Renal cortex interstitium (tissue), 11 donors: ENCODE data around the gene CD63. TPM values are rescaled to one million over a fixed set of nuclear protein-coding genes. Genes with fewer than 3 reads are reported as not detected.
A peak's percentile ranks its signal among the peaks of the same experiment; 100 is the strongest.

Experiments used
- DNase-seq, 11 donors: peaks; one replicate each; pipeline ENCODE4 v3.0.0-alpha.2; 2013; ENCODE audit warnings: low read depth in 9 of 11, low spot score in 4 of 11; ENCODE audit errors: extremely low read depth in 1 of 11
- polyA plus RNA-seq, 3 donors: library from polyadenylated mRNA; unstranded; fragments of 120-200 nt; gene quantifications; one replicate each; pipeline ENCODE4 v1.2.1, GENCODE V29; 2013; ENCODE audit not compliant: insufficient read length in 3 of 3

Gene CD63
- polyA plus RNA-seq, 3 donors: 647 to 692 (median 648) TPM

DNA sequence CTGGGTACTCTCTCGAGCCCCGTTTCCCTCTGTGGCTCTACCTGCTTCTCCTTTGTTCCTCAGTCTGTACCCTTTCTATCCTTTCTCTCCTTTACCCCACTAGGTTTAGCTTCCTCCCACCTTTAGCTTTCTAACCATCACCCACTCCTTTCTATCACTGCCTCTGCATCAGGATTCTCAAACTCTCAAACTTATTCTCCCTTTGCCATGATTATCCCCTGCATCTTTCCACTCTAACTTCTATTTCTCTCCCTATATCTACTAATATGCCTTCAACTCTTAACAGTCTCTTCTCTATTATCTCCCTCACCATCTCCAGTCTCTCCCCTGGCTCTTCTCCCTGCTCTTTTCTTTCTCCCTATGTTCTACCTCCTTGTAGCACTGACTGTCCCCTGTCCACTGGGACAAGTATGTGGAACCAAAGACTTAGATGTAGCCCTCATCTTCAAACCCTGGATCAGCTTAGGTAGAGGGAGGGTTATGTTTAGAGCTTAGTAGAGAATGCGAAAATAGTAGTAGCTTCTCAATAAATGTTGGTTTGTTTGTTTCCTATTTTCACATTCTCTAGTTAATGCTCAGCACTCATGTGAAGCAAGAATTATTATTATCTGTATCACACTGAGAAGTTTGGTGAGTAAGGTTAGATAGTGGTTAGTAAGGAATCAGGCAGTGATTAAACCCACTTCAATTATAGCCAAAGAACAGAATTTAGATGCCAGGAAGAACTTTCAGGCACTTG, 17.5 kb upstream of the CD63 start:
- DNase-seq: no peak

DNA sequence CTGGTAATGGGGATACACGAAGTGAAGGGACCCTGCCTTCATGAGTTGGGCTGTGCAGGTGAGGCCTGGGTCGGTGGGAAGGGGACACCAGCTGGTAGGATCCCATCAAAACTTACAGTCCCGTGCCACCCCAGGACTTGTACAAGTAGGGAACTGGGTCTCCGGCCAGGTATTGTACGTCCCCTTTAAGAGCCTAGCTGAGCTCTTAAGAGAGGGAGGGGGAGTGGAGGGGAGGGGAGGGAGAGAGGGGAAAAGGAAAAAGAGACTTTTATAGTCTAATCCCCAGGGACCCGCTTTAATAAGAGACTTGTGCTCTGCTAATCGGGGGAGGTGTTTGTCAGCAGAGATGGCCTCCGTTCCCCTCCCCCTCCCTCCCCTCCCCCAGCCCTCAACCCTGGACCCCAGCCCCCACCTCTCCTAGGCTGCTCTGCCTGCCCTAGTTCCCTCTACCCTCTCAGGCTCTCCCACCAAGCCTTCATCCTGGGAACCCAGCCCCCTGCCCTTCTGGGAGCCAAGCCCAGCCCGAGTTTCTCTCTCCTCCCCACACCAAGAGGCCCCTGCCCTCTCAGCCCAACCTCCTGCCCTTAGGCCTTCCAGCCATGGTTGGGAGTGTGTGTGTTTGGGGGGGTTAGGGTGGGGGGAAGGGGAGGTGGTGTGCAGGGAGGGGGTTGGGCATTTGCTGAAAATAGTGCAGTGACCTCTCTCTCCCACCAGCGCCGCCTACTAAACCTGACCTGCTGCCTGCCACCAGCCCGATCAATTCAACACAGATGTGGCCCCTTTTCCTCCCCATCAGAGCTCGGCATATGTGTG, 16.8 kb upstream of the CD63 start:
- peak in 5 of 11 donors; percentile 71 to 86 (median 79) for DNase-seq

DNA sequence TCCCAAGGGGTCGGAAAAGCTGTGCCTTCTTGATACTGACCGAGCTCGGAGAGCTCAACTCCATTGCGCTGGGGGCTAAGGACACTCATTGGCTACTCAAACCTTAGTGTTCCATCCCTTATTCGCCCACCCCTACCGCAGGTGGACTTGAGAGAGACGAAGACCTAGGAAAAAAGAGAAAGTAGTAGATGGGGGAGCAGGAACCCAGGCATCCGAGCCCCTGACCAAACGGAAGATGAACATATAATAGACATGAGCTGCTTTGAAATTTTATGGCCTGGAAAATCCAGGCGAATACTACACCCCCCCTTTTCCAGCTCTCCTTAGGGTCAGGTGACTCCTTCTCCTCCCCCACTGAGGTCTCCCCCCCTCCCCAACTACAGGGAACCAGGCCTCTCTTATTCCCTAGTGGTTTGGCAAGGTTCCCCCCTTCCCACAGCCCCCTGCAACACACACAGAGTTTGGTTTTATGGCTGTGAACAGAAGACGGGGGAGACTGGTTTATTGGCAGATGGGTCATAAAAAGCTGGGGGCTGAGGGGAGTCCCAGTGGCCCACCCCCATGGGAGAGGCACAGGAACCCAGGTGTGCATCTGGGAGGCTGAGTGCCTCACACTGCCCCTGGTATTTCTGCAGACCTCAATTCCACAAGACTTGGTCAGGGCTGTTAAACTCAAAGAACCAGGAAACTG, 15.7 kb upstream of the CD63 start:
- no peak for DNase-seq

DNA sequence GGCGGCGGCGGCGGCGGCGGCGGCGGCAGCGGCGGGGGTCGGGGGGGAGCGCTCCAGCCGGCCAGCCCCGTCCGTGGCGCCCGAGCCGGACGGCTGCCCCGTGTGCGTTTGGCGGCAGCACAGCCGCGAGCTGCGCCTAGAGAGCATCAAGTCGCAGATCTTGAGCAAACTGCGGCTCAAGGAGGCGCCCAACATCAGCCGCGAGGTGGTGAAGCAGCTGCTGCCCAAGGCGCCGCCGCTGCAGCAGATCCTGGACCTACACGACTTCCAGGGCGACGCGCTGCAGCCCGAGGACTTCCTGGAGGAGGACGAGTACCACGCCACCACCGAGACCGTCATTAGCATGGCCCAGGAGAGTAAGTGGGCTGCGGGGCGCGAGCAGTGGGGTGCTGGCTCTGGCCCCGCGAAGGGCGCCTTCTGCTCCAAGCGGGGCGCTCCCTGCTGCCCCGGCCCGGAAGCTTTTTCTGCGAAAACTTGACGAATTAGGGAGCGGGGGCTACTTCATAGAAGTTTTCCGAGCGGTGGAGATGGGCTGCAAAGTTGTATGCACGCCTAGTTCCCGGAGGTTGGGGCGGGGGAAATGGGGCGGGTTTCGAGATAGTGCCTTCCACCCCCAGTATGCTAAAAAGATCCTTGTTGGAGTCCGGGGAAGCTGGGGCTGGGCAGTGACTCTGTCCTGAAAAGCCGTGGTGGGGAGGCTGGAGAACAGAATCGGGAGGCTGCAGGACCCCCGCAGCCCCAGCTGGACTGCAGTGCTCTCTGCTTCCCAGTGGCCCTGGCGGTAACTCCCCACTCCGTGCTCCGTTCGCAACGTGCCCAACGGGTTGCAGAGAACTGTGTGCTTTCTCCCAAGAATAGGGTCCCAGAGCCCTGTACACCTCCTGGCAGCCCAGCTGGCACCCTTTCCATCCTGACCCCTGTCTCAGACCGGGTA, 14.9 kb upstream of the CD63 start:
- DNase-seq: peak in 2 of 11 donors; percentile 56 to 61

DNA sequence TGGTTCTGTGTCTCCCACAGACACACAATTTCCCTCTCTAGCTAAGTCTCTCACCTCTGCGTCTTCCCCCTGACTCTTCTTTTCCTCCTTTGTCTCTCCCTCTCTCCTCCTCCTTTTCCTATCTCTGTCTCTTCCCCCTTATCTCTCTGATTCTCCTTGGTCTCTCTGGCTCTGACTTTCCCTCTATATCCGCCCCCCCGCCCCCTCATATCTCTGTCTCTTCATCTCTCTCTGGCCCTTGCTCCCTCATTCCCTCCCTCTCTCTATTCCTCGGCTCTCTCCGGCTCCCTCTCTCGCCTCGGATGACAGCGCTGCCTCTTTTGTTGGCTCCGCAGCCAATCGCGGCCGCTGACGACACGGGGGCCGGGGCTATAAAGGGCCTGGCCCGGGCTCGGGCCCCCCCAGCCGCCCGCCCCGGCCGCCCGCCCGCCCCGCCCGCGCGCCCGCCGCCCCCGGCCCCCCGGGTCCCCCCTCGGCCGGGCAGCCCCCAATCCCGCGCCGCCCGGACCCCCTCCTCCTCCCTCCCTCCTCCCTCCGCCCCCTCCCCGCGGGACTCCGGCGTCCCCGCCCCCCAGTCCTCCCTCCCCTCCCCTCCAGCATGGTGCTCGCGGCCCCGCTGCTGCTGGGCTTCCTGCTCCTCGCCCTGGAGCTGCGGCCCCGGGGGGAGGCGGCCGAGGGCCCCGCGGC, 14.1 kb upstream of the CD63 start, which contains the start of gene GDF11:
Gene GDF11, plus strand, starts transcription at position 404 of the 687 bp plus-strand sequence. Its CDS starts 195 bp downstream, at position 599.
- DNase-seq: peak in 5 of 11 donors; percentile 77 to 86 (median 82)

DNA sequence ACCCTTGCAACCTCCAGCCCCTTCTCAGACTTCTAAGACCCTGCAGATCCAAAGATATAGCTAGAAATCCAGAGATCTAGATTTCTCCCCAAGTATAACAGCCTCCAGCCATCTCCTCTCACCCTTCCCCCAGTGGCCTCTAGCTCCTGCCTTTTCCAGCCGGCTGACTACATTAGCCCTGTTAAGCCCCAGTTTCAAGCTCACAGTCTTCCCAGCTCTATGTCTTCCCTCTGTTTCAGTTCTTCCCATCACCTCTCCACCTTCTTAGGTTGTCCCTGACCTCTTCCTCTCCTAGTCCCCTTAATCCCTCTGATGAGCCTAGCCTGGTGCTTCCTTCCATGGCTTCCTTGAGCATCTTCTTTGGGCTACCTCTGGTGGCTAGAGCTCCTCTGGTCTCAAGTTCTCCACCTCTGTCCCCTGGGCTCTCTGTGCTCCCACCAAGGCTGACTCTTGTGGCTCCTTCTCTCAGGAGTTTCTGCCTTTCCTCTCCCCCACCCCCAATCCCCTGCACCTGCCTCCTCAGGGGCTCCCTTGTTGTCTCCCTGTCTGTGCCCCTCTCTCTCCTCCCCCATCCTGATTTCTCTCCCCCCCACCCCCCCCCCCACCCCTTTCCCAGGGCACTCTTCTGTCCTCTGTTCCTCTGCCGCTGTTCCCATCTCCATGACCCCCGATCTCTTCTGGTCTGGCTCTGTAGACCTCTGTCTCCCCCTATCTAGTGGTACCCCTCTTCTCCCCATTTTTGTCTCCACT, 13.3 kb upstream of the CD63 start:
- DNase-seq: no peak

DNA sequence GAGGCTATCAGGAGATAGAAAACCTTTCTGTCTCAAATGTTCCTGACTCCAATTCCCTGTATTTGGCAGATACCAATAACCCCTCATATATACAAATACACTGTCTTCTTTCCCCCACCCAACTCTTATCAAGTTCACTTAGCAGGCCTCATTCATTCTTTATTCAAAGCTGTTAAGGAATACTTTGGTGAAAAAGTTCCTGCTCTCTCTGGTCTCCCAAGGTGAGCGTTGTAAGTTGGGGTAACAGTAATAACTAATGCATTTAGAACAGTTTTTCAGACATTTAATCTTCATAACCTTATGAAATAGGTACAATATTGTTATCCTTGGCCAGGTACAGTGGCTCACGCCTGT, 10.2 kb upstream of the CD63 start:
- no peak for DNase-seq

DNA sequence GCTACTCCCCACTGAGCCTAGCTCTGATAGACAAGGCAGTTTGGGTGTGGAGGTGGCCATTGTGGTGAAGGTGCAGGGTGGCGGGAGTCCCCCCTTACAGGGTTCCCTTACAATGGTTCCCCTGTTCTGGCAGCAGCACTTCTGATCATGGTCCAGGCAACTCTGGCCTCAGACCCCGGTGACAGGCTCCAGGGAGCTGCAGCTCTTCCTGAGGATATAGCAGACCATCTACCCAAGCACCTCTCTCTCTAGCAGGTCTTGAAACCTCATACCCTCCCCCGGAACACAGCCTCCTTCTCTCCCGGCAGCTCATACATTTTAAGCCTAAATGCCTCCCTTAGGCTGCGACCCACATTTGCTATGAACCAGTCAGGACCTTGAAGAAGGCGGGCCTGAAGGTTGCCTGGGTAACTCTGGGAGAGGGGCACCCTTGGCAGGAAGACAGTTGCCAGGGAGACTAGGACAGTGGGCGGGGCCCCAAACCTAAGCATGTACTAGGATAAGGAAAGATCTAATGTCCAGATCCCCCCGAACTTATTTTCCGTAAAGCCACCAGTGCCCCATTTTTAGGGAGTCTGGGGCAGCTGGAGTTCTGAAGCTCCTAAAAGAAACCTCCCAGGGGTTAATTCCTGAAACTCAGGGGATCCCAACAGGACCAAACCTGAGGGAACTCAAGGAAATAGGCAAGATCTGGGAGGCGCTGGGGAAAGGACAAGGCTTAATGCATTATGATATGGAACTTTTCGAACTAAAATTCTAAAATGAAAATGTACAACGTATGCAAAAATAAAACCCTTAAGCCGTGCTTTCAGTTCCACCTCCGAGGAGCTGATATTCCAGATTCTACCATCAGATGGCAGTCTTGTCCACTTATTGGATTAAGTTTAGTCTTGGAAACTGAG, 9.6 kb upstream of the CD63 start:
- DNase-seq: peak in 6 of 11 donors; percentile 86 to 94 (median 90)

DNA sequence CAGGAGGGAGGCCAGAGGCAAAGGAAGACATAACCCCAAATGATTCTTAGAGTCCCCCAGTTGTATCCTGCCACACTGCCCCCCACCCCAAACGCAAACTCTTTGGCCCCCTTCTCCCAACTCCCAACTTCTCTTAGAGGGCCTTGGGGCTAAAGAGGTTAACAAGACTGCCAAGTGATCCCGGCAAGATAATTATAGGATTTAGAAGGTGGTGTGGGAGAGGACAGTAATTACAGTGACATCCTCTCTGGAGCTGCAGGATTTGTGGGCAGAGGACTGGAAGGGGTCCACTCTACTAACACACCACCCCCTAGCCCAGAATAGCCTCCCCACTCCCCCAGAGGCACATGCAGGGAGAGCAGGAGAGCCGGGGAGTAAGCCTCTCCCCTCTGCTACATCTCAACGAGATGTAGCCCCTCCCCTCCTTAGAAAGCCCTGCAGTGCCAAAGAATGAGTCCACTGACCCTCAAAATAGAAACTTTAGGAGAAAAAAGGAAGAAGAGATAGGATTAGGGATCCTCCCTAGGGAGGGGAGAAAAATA, 8.8 kb upstream of the CD63 start:
- no peak for DNase-seq

DNA sequence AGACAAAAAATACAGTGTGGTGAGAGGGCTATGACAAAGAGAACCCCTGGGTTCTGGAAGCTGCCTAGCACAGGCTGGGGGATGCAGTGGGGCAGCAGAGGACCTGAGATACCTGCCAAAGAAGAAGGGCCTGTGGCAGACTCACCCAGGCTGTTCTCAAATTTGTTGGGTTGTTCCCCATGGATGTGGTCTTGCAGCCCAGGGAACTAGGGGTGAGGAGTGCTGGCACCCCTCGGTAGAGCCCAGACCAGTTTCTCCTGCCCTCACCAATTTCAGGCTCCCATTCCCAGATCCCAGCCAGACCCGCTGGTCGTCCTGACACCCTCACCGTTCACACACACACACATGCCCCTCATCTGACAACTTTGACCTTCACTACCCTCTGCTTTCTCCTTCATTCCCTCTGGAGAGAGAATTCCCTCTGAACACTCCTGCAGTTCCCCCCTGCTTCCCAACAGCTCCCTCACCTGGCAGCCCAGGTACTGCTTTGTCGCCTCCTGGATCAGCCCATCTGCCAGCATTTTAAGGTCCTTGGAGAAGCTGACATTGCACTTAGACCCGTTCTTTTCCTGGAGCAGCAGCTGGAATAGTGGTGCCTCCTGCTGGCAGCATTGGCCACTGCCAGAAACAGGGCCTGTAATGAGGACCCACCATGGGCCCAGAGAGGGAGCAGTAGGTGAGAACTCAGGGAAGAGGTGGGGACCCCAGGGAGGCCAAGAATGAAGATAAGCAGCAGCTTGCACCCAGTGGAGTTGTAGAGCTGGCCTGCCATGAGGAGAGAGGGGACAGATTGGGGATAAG, 8.2 kb upstream of the CD63 start:
- peak in 1 of 11 donors; percentile 72 for DNase-seq

DNA sequence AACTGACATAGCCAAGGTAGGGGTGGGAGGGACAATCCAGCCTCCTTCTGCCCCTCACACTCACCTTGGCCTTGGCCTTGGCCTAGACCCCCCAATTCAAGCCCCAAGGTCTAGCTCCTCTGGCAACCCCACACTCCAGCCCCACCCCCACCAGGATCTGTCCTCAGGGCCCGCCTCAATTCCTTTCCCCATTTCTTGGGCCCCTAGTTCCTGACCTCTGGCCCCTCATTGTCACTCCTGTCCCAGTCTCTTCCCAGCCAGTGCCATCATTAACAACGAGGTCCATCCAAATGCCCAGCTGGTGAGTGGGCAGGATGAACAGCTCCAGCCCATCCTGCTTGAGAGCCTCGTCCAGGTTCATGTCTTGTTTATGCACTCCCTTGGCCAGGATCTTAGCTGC, 7.3 kb upstream of the CD63 start:
- no peak for DNase-seq

DNA sequence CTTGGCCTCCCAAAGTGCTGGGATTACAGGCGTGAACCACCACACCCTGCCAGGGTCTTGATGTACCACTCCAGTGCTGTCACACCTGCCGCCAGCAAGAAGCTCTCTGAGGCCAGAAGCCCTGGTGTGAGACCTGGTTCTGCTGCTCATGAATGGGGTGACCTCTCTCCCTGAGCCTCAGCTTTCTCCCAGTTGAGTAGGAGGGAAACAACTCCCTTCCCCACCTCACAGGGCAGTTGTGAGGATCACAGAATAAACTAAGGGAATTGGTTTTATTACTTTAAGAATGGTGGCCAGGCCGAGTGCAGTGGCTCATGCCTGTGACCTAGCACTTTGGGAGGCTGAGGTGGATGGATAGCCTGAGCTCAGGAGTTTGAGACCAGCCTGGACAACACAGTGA, 5.8 kb upstream of the CD63 start:
- no peak for DNase-seq

DNA sequence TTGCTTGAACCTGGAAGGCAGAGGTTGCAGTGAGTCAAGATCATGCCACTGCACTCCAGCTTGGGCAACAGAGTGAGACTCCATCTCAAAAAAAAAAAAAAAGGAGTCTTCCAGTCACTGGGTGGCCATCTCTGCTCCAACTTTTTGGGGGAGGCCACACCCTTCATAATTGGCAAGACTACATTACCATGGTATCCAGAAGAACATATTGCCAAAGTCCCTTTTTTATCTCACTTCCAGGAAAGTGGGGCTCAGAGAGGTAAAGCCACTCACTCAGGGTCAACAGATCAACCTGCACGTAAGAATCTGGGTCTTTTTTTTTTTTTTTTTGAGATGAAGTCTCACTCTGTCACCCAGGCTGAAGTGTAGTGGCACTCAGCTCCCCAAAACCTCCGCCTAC, 5.0 kb upstream of the CD63 start:
- DNase-seq: no peak

DNA sequence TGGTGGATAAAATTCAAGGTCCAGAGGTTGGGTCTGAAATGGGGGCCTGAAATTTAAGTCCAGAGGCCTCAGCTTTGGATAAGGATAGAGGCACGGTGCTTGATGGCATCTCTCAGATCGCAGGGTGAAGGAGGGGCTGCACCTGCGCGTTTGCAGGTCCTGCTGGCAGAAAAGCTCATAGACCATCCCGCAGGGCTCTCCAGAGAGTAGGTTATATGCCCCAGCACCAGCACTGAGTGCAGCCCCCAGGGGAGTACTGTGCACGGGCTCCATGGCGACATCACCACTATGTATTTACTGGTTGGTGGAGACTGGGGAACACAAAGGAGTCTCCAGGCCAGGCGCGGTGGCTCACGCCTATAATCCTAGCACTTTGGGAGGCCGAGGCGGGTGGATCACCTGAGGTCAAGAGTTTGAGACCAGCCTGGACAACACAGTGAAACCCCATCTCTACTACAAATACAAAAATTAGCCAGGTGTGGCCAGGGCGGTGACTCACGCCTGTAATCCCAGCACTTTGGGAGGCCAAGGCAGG, 4.3 kb upstream of the CD63 start:
- no peak for DNase-seq

DNA sequence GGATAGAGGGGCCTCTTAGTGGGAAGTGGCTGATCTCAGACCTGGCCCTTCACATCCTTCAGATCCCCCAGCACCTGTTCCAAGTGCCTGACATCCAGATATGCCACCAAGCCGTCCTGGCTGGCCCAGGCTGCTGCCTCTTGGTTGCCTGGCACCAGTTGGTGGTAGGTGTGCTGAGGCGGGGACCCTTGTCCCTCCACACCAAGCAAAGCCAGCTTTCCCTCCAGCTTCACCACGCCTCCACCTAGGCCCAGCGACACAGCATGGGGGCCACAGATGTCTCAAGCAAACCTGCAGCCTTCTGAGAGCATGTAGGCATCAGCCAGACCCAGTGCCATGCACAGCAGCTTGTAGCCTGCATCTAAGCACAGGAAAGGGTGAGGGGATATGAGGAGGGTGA, 3.5 kb upstream of the CD63 start:
- DNase-seq: no peak
